Ishikawa (cell line): Measurements from ENCODE around the gene RXFP4.

Experiments
- CEBPB ChIP-seq: IDR thresholded peaks from 2 replicates; pipeline ENCODE4 v1.6.1; 2012
- CREB1 ChIP-seq: IDR thresholded peaks from 2 replicates; pipeline ENCODE4 v1.6.1; 2012; ENCODE audit warnings: low read depth
- EGR1 ChIP-seq: IDR thresholded peaks from 2 replicates; pipeline ENCODE4 v1.6.1; 2012
- EP300 ChIP-seq: IDR thresholded peaks from 2 replicates; pipeline ENCODE4 v1.6.1; 2012; ENCODE audit warnings: borderline replicate concordance
- FOXM1 ChIP-seq: IDR thresholded peaks from 2 replicates; pipeline ENCODE4 v1.6.1; 2012; ENCODE audit warnings: low read depth, borderline replicate concordance
- MAX ChIP-seq: IDR thresholded peaks from 2 replicates; pipeline ENCODE4 v1.6.1; 2012
- NFIC ChIP-seq: IDR thresholded peaks from 2 replicates; pipeline ENCODE4 v1.6.1; 2012
- RAD21 ChIP-seq: IDR thresholded peaks from 2 replicates; pipeline ENCODE4 v1.6.1; 2012; ENCODE audit warnings: low read depth
- TAF1 ChIP-seq: IDR thresholded peaks from 2 replicates; pipeline ENCODE4 v1.6.1; 2012; ENCODE audit warnings: low read depth, mild to moderate bottlenecking
- TCF12 ChIP-seq: IDR thresholded peaks from 2 replicates; pipeline ENCODE4 v1.6.1; 2012; ENCODE audit warnings: low read depth
- TEAD4 ChIP-seq: IDR thresholded peaks from 2 replicates; pipeline ENCODE4 v1.6.1; 2012
- USF1 ChIP-seq: IDR thresholded peaks from 2 replicates; pipeline ENCODE4 v1.6.1; 2012
- YY1 ChIP-seq: IDR thresholded peaks from 2 replicates; pipeline ENCODE4 v1.6.1; 2012; ENCODE audit warnings: low read depth
- ZBTB7A ChIP-seq: IDR thresholded peaks from 2 replicates; pipeline ENCODE4 v1.6.1; 2012; ENCODE audit warnings: low read depth
- TF ChIP-seq, protein P1 (sequence below): IDR thresholded peaks from 2 replicates; pipeline ENCODE4 v1.6.1; 2012; ENCODE audit warnings: low read depth, mild to moderate bottlenecking

The RXFP4 gene

DNA sequence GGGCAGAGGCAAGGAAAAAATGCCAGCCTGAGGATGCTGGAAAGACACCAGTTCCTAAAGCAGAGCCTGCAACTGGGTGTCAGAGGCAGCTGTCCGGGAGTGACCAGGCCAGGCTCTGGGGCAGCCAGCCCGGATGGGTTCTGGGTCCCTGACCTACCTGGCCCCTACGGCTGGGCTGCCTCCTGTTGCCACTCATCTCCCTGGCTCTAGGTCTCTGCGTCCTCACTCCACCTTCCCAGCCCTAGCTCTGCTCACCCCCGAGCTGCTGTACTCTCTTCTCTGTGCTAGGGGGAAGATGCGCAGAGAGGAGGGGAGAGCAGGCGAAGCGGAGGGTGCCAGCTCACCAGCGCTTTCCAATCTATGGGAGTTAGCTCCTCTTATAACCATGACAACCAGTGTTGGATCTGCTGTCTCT is 27.9 kb downstream of the RXFP4 start:
- no peak for TF ChIP-seq RAD21
- no peak for TF ChIP-seq EGR1
- no peak for TF ChIP-seq NFIC
- TF ChIP-seq USF1, result no peak
- no peak for TF ChIP-seq CEBPB
- no peak for TF ChIP-seq TAF1

DNA sequence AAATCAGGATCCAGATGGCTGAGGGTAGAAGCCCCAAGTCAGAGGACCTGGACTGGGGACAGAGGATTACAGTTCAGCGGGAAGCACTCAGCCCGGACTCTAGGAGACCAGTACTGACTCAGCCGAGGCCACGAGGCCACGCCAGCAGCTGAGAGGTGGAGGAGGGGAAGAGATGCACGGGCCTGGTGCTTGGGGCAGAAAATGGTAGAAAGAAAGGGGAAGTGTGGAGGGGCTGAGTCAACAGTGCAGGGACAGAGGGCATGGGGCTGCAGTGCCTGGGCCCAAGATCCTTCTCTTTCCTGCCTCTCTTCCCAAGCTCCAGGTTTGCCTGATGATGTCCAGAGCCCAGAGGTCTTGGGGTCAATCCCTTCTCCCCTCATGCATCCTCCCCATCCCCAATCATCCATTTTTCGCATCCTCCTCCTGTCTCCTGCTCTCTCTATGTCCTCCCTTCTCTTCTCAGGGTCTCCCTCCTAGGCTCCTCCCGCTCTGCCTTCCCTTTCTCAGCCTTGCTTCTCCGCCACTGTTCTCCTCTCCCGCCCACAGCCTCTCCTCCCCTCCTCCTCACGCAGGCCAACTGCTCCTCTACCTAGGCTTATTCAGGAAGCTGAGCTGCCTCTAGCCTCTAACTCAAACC is 29.2 kb downstream of the RXFP4 start:
- TF ChIP-seq TEAD4 (no peak), EP300 (no peak), USF1 (no peak), MAX (no peak), RAD21 (no peak), YY1 (no peak), CREB1 (no peak), TAF1 (no peak), NFIC (no peak), TCF12 (no peak)

DNA sequence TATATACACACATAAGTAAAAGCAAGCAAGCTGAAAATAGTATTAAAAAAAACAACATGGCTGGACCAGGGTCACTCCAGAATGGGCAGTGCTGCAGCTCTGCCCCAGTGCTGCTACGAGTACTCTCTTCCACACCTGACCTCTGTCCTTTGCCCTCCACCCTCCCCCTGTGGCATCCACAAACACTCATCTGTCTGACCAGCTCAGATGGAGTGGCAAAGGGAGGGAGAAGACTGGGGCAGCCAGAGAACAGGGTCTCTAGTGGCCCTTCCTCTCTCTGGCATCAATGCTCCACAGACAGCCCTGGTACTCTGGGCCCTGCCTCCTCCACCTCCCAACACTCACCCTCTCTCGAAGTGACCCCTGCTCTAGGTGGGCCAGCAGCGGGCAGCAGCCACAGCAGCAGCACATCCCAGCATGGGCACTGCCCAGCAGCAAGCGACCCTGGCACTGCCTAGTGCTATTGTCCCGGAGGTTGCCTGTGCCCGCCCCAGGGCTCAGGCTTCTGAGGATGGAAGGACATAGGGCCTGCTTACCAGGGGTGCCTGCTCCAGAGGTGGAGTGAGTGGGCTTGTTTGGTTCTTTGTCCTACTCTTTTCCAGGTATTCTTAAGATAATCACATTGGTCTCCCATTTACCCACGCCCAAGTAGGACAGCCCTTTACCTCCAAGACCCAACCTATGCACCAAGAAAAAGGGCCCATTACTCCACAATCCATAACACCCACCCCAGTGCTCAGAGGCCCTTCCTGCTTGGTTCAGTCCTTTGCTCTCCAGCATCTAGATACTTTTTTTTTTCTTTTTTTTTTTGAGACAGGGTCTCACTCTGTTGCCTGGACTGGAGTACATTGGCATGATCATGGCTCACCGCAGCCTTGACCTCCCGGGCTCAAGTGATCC is 30.7 kb downstream of the RXFP4 start:
- no peak for TF ChIP-seq RAD21
- TF ChIP-seq YY1, result no peak
- no peak for TF ChIP-seq TEAD4
- TF ChIP-seq EGR1, result no peak
- TF ChIP-seq EP300, result no peak
- no peak for TF ChIP-seq TCF12
- TF ChIP-seq ZBTB7A, result no peak
- no peak for TF ChIP-seq FOXM1
- no peak for TF ChIP-seq CEBPB
- no peak for TF ChIP-seq NFIC
- no peak for TF ChIP-seq USF1
- TF ChIP-seq MAX, result no peak
- no peak for TF ChIP-seq TAF1
- TF ChIP-seq, protein P1, sequence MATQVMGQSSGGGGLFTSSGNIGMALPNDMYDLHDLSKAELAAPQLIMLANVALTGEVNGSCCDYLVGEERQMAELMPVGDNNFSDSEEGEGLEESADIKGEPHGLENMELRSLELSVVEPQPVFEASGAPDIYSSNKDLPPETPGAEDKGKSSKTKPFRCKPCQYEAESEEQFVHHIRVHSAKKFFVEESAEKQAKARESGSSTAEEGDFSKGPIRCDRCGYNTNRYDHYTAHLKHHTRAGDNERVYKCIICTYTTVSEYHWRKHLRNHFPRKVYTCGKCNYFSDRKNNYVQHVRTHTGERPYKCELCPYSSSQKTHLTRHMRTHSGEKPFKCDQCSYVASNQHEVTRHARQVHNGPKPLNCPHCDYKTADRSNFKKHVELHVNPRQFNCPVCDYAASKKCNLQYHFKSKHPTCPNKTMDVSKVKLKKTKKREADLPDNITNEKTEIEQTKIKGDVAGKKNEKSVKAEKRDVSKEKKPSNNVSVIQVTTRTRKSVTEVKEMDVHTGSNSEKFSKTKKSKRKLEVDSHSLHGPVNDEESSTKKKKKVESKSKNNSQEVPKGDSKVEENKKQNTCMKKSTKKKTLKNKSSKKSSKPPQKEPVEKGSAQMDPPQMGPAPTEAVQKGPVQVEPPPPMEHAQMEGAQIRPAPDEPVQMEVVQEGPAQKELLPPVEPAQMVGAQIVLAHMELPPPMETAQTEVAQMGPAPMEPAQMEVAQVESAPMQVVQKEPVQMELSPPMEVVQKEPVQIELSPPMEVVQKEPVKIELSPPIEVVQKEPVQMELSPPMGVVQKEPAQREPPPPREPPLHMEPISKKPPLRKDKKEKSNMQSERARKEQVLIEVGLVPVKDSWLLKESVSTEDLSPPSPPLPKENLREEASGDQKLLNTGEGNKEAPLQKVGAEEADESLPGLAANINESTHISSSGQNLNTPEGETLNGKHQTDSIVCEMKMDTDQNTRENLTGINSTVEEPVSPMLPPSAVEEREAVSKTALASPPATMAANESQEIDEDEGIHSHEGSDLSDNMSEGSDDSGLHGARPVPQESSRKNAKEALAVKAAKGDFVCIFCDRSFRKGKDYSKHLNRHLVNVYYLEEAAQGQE, result no peak

GRCh38 chr1:155973723-155974122 is 32.3 kb downstream of the RXFP4 start:
- TF ChIP-seq EP300, result no peak
- TF ChIP-seq NFIC, result no peak

- TF ChIP-seq FOXM1 (no peak), TCF12 (no peak), YY1 (no peak), RAD21 (no peak), CEBPB (no peak), EGR1 (no peak), USF1 (no peak), EP300 (no peak), MAX (no peak)
These were observed 33.0 kb downstream of the RXFP4 start for GRCh38 chr1:155974208-155975115.
